GM21423 (cell line): ENCODE measurements around the gene SRPK1.
"Not testable (repeated sequence)": the region's sequence is repeated elsewhere in the genome, so short reads cannot be mapped to it uniquely, and the experiment has no call there.

Experiments used
- ATAC-seq: cut with Tn5 transposase; IDR thresholded peaks from one replicate; pipeline ENCODE4 v1.9.1; 2021; ENCODE audit warnings: mild to moderate bottlenecking, moderate library complexity; ENCODE audit not compliant: unreplicated experiment

Gene SRPK1

DNA sequence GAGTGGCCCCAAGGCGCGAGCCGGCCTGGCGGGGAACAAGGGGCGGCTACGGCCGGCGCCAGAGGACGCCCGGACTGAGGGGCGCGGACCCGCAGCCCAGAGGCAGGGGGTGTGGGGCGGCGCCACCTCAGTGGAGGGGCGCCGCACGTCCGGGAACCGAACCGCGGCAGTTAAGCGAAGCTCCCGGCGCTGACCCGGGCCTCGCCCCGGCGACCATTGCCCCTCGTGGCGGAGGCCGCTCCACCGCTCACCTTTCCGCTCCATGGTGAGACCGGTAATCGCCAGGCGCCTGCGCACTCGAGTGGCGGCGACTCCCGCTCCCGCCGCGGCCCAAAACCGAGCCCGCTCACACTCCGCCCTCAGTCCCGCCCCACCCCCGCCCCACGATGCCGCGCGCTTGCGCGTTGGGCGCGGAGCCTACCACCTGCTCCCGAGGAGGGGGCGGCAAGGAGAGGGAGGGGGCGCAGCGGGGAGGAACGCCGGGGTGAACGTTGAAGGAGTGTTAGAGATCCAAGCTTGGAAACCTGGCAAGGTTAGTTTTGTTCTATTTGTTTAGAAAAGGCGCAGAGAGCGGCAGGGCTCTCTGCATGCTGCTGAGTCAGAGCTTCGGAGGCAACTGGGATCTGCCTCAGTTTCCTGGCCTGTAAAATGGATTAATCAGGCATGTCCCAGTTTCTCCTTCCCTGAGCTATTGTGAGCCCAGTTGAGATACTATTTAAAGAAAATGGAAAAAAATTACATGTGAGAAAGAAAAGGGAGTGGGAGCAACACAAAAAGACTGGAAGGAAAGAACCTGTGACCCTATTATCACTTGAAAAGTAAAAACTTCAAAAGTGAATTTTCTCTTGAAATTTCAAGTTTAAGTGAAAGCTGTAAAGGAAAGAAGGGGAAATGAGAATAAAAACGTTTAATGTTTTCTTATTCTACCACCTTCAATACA lies at the start of gene SRPK1:
Gene SRPK1 (minus strand): TSS at position 306 of the 940 bp plus-strand sequence. CDS start 42 bp downstream, at position 264.
- ATAC-seq, result peak; percentile 73

DNA sequence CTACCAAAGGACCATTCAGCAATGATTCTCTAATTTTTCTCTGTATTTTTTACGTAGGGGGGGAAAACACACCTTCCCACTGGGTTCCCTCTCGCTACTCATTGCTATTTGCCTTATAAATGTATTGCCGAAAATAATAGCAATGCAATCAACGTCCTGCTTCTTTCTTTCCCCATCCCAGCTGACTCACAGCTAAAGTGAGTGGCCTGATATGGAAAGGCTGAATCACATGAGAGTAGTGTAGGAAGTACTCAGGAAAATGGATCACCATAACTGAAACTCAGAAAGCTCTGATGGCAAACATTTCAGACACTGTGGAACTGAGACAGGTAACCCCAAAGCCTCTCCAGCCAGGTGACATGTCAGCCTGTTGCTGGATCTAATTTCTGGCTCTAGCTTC lies 49.3 kb upstream of the SRPK1 start:
- ATAC-seq, result no peak

DNA sequence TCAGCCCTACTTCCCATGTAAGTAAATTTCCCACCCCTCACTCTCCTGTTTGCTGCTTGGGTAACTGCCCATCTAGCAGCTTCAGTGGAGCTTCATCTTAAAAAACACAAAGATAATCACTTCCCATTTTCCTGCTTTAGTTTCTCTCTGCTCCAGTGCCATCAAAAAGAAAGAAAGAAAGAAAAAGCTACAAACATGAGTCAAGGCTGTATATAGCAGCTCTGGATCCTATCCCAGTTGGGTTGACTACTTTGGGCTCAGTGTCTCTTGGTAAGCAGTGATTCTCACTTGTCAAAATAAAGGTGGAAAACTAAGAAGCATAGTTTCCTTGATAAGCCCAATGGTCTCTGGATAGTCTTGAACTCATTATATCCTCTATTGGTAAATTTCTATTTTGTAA lies 48.7 kb upstream of the SRPK1 start:
- no peak for ATAC-seq

DNA sequence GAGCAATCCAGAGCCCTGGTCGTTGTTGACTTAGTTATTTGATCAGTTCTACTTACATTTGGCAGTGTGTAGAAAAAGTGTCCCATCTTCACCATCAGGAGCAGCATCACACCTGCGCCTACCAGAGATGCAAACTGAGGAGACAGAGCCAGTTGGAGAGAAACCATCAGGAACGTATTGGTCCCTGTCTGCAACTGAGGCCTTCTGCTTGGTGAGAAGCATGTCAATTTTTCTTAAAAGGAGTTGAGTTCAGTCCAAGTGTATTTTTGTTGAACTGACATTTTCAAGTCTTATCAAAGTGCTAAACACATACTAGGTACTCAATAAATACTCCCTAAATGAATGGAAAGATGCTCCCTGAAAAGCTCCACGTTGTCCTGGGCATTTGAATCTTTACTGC lies 47.9 kb upstream of the SRPK1 start:
- ATAC-seq, result no peak

DNA sequence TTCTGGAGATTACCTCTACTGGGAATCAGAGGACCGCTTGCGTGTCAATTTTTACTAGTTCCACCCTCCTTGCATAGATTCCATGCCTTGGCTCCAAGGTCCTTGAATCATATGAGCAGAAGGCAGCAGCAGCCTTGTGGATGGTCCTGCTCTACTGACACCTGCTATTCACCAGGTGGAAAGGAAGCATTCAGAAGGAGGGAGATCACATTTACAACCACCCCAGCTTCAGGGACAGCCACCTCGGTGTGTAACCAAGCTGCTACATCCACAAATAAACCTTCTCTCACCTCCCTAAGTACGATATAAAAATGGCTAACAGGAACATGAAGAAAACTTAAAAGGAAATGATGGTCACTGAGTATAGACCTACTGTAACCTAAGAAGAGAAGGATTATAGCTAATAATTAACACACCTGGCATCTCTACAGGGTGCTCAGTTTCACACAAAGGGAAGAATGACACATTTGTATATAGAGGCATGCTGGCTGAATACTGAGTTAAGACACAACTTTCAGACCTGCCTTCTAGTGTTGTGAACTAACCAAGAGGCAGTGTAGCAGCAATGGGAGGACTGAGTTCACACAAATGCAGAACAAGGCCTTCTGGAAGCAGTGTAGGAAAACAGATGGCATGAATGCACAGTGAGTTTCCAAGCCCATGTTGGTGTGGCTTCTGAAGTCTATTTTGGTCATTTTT lies 46.3 kb upstream of the SRPK1 start:
- ATAC-seq, result no peak

DNA sequence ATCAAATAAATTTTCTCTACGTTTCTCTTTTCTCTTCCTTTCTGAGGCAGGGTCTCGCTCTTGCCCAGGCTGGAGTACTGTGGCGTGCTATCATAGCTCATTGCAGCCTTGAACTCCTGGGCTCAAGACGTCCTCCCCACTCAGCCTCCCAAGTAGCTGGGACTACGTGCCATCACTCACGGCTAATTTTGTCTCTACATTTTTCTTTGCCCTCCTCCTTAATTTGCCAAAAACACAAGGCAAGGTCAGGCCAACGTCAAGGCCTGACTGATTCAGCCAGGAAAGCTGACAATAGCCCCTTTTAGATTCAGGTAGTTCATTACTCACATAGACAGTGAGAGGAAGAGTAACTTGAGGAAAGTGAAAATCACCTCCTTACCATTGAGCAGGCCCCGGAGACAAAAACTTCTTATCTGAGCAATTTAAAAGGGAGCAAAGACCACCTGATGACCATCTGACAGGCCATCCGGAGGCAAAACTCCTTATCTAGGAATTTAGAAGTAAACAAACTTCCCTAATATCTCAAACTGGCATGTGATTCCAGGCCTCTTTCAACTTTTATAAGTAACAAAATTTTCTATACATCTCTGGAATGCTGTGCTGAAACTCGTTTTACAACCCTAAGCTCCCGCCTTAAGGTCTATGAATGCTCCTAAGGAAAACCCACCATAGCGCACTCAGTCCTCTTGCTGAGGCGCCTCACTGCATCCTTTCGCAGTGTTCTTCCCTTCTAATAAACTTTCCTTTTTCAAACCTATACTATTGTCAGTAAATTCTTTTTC lies 42.1 kb upstream of the SRPK1 start:
- no peak for ATAC-seq

DNA sequence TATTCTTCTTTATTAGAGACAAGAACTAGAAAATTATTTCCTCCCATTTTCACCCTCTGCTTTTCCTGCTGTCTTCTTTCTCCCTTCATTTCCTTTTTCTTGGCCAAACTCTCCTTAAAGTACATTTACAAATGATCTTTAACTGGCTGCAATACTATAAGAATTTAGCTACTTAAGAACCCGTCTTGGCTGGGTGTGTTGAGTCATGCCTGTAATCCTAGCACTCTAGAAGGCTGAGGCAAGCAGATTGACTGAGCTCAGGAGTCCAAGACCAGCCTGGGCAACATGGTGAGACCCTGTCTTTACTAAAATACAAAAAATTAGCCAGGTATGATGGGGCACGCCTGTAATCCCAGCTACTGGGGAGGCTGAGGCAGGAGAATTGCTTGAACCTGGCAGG lies 39.3 kb upstream of the SRPK1 start:
- no peak for ATAC-seq

DNA sequence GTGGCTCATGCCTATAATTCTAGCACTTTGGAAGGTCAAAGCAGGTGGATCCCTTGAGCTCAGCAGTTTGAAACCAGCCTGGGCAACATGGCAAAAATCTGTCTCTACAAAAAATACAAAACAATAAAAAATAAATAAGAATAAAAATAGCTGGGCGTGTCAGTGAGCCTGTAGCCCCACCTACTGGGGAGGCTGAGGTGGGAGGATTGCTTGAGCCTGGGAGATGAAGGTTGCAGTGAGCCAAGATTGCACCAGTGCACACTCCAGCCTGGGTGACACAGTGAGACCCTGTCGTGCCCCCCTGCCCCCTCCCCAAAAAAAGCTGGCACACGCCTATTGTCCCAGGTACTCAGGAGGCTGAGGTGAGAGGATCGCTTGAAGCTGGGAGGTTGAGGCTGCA lies 35.1 kb upstream of the SRPK1 start:
- ATAC-seq, result no peak

DNA sequence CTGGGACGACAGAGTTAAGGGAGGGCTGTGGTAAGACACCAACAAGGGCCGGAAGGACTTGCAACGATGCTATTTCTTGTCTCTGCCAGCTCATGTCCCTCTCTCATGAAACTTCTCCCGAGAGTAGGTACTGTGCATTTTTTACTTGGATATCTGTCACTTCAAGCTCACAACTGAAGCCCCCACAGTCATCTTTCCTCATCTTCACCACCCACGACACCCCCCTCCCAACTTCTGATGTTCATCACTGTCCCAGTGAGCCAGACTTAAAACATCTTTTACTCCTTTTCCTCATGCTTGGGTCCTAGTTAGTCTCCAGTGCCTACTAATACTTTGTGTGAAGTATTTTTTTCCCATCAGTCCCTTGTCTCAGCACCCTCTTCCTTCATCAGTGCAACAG lies 34.6 kb upstream of the SRPK1 start:
- no peak for ATAC-seq

DNA sequence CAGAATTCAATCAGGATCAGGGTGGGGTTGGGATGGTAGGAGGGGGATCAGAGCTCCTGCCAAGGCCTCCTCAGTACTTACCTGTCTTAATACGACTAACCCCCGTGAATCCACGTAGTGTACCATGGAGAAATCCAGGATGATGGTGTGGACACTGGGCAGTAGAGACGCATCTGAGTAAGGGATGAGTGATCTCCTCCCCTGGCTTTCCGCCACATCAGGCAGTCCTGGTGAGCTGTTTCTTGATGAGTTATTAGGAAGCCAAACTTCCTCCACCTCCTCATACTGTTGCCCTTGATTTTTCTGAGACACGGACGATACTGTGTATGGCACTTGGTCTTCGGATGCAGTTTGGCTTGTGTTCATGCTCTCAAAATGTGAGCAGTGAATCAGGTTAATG lies 34.2 kb upstream of the SRPK1 start:
- ATAC-seq, result no peak

DNA sequence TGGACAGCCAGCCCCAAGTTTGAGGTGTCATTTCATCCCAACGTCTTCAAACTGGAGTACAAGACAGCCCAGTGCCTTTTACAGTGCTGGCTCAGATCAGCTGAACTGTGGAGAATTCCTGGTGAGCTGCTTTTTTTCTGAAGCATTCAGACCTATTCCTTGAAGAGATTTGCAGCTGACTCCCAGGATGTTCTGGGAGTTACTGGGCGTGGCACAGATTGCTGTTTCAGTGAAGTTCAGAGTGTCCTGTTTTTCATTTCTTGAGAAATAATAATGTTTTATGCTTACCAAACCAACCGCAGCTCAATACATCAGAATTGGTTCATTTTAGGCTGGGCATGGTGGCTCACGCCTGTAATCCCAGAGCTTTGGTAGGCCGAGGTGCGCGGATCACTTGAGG lies 33.4 kb upstream of the SRPK1 start:
- no peak for ATAC-seq

DNA sequence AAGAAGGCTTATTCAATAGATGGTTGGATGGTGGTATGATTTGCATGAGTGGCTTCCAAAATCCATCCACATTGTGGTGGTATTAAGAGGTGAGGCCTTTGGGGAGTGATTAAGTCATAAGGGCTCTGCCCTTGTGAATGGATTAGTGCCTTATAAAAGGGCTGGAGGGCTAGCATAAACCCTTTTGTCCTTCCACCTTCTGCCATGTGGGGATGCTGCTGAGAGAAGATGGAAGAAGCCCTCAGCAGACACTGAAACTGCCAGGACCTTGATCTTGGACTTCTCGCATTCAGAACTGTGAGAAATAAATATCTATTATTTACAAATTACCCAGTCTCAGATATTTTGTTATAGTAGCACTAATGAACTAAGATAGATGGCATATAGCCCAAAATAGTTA lies 27.8 kb upstream of the SRPK1 start:
- ATAC-seq, result no peak

DNA sequence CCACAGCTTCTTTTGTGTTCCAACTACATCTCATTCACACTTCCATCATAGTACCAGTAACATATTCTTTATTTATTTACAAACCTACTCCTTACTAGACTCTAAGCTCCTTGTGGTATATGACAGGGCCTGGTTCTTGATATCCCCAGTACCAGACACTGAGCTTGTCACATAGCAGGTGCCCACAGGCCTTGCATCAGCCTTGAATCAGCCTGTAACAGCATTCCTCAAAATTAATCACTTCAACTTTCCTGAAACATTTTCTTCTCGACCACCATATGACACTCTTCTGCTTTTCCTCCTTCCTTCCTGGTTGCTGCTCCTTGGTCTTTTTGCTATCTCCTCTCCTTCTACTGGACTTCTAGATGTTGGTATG lies 24.7 kb upstream of the SRPK1 start:
- no peak for ATAC-seq

DNA sequence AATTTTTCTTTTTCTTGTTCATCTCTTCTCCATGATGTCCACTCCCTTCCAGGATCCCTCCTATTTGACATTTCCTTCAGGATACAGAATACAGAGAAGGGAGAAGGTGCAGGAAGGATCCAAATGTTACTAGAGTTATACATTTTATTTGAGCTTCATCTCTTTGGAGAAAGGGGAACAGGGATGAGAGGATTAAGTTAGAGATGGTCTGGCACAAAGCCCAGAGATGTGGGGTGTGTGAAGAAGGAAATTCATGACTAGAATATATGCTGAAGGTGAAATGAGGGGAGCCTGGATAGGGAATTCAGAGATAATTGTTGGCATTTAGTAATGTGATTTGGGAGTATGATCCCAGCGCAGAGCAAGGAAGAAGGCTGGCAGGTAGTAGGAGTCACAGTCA lies 22.5 kb upstream of the SRPK1 start:
- ATAC-seq, result no peak

DNA sequence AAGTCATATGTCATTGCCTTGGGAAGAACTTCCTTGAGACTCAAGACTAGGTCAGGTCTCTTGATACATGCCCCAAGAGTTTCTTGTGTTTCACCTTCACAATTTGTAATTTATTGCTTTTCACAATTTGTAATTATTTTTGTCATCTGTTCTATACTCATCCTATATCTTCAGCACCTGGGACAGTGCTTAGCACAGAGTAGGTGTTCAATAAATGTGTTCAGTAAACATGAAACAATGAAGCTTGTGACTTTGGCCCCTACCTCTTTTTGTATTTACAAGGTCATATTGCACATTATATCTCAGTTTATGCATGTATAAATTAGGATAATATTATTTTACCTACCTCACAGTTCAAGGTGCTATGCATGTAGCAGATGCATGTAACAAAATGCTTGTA lies 21.5 kb upstream of the SRPK1 start:
- ATAC-seq, result no peak

DNA sequence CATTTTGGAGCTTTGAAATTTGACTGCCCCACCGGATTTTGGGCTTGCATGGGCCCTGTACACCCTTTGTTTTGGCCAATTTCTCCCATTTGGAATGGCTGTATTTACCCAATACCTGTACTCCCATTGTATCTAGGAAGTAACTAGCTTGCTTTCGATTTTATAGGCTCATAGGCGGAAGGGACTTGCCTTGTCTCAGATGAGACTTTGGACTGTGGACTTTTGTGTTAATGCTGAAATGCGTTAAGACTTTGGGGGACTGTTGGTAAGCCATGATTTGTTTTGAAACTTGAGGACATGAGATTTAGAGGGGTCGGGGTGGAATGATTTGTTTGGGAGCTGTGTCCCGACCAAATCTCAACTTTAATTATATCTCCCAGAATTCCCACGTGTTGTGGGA lies 20.3 kb upstream of the SRPK1 start:
- ATAC-seq, result not testable (repeated sequence)

DNA sequence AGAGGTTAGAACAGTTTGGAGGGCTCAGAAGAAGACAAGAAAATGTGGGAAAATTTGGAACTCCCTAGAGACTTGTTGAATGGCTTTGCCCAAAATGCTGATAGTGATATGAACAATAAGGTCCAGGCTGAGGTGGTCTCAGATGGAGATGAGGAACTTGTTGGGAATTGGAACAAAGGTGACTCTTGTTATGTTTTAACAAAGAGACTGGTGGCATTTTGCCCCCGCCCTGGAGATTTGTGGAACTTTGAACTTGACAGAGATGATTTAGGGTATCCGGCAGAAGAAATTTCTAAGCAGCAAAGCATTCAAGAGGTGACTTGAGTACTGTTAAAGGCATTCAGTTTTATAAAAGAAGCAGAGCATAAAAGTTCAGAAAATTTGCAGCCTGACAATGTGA lies 19.1 kb upstream of the SRPK1 start:
- not testable (repeated sequence) for ATAC-seq

DNA sequence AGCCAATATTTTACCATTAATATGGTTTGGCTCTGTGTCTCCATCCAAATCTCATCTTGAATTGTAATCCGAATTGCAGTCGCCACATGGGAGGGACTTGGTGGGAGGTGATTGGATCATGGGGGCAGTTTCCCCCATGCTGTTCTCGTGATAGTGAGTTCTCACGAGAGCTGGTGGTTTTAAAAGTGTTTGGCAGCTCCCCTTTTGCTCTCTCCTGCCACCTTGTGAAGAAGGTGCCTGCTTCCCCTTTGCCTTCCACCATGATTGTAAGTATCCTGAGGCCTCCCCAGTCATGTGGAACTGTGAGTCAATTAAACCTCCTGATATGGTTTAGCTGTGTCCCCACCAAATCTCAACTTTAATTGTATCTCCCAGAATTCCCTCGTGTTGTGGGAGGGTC lies 18.4 kb upstream of the SRPK1 start:
- not testable (repeated sequence) for ATAC-seq

DNA sequence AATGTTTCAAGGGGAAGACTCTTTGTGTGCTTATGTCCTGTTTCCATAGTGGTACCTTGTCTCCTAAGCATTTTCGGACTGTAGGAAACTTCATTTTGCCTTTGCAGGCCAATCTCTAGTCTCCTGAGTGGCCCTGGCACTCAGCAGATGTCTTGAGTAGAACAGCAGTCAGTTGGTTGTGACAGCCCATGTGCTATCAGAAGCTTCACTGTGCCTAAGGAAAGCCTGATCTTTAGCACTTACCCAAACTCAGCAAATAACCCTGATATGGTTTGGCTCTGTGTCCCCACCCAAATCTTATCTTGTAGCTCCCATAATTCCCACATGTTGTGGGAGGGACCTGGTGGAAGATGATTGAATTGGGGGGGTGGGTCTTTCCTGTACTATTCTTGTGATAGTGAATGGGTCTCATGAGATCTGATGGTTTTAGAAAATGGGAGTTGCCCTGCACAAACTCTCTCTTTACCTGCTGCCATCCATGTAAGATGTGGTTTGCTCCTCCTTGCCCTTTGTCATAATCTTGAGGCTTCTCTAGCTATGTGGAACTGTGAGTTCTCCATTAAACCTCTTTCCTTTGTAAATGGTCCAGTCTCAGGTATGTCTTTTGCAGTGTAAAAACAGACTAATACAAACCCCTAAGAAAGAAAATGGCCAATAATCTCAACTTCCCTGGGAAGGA lies 15.9 kb upstream of the SRPK1 start:
- ATAC-seq, result no peak

DNA sequence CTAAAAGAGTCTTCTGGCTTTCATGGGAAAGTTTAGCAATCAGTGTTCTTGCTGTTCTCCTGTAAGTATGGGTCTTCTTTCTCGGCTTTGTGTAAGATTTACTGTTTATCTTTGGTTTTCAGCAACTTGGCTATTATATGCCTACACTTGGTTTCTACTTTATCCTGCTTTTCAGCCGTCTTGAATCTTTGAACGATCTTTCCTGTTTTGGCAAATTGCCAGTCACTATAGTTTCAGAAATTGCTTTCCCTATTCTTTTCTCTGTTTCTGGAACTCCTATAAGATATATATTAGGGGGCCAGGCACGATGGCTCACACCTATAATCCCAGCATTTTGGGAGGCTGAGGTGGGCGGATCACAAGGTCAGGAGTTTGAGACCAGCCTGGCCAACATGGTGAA lies 14.6 kb upstream of the SRPK1 start:
- ATAC-seq, result no peak

DNA sequence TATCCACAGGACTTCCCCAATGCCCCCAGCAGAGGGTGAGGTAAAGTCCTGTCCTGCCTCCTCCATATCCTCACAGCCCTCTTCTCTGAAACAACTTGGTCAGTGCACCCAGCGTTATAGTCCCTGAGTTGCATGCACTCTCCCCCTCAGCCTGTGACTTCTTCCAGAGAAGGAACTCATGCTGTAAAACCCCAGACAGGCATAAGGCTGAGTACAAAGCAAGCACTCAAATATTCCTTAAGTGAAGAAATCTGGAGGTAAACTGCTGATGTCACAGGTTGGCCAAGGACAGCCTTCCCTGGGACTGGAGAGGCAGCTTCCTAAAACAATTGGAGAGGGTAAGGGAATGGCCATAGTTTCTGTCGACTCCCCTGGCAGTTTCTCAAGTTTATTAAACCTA lies 12.9 kb upstream of the SRPK1 start:
- no peak for ATAC-seq
